Adrenal gland (tissue), 5 donors: ENCODE results near the gene HOXB2.

Experiments
- POLR2A ChIP-seq, 2 donors: fragments of 450-650 bp; IDR thresholded peaks; one replicate each; pipeline ENCODE4 v1.6.1; 2017; ENCODE audit warnings: antibody characterized with exemption in 2 of 2, mild to moderate bottlenecking in 2 of 2, moderate library complexity in 1 of 2
- TF ChIP-seq, protein P1 (sequence below), 6 experiments: fragments of 450-650 bp in 4 of 6; fragments of 200-600 bp in 2 of 6; sonication (generic) in 1 of 6; IDR thresholded peaks; 1 replicate in 5 of 6; 2 replicates in 1 of 6; pipeline versions ENCODE4 v1.5.1 to v1.8.0; 2016 to 2021; ENCODE audit warnings: antibody characterized with exemption in 6 of 6, mild to moderate bottlenecking in 2 of 6, moderate library complexity in 1 of 6
- donor health status: DM: no; HTN: no; CAD: no.

DNA sequence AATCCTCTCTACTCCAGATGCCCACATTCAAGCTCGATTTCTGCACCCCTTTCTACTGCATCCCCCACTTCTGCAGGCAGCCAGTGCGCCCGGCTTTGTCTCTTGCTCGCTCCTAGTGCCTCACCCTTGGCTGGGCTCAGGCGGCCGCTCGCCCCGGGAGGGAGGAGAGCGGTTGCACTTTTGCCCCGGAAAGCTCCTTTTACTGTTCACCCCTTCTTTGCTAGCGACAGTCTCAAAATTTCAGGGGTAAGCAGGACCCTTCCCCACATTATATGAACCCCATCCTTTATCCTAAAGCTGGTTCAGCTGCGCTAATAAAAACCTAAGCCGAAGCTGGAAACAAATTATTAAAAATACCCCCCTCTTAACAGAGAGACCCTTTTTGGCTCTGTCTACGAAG is 47.7 kb upstream of the HOXB2 start:
- TF ChIP-seq, protein P1, sequence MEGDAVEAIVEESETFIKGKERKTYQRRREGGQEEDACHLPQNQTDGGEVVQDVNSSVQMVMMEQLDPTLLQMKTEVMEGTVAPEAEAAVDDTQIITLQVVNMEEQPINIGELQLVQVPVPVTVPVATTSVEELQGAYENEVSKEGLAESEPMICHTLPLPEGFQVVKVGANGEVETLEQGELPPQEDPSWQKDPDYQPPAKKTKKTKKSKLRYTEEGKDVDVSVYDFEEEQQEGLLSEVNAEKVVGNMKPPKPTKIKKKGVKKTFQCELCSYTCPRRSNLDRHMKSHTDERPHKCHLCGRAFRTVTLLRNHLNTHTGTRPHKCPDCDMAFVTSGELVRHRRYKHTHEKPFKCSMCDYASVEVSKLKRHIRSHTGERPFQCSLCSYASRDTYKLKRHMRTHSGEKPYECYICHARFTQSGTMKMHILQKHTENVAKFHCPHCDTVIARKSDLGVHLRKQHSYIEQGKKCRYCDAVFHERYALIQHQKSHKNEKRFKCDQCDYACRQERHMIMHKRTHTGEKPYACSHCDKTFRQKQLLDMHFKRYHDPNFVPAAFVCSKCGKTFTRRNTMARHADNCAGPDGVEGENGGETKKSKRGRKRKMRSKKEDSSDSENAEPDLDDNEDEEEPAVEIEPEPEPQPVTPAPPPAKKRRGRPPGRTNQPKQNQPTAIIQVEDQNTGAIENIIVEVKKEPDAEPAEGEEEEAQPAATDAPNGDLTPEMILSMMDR (IDR thresholded peaks at IDR 0.05) = no peak
- no peak for TF ChIP-seq POLR2A (IDR thresholded peaks at IDR 0.05)
